ENCODE measurements around the gene C1QTNF1. TPM values are rescaled to one million over a fixed set of nuclear protein-coding genes. Genes with fewer than 3 reads are reported as not detected.
A peak's percentile ranks its signal among the peaks of the same experiment; 100 is the strongest.
"Not testable (repeated sequence)": the region's sequence is repeated elsewhere in the genome, so short reads cannot be mapped to it uniquely, and the experiment has no call there.

Gene C1QTNF1
- total and polyA plus RNA-seq, 9 of the 15 experiments (the other 6 are each of a cell fraction or from before 2014, with no cell fraction given) = 0.09 TPM; not detected in 8

DNA sequence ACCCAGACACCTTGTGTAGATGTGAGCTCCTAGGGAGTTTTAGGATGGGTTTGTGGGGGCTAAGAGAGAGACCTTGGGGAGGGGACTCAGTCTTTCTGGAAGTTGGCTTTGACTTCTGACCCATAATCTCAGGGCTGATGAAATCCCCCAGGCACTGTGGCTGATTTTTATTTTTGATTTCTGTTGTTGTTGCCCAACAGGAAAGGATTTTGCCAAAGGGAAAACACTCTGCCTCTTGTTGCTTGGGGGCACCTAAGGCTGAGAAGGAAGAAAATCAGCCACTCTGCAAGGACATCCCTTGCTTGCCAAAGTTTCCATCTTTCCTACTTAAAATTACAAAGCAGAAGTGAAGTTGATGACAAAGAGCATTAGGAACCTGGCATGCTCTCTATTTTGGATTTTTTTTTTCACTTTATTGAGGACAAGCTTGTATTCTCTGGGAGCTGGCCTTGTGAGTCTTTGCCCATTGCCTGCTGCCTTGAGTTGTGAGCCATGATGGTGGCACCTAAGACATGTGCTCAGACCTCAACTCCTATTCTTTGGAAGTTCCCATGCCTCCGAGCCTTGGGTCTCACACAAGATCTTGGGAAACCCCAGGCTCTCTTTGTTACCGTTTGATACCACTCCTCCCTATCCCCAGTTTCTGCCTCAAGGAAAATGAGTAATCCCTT, 3.2 kb upstream of the C1QTNF1 start:
- no peak overlapping the region for H3K4me2 ChIP-seq (ENCODE audit: insufficient read depth, low read length)
- ATAC-seq = no peak

DNA sequence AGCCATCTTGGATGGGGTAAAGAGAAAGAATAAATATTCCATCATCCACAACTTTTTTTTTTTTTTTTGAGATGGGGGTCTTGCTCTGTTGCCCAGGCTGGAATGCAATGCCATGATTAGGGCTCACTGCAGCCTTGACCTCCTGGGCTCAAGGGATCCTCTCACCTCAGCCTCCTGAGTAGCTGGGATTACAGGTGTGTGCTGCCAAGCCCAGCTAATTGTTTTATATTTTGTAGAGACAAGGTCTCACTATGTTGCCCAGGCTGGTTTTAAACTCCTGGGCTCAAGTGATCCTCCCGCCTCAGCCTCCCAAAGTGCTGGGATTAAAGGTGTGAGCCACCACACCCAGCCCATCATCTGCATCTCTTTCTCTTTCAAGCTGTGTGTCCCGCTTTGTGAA, 2.0 kb upstream of the C1QTNF1 start:
- H3K4me1 ChIP-seq (replicated peaks in 1 of 2; ENCODE audit: control insufficient read depth in 2 of 2, insufficient read depth in 2 of 2, low read length in 2 of 2) = peaks cover under 1 to 15% of the 10 kb centered on the region in 2 experiments; a peak in 4 of 5 replicates
- H3K9ac ChIP-seq (ENCODE audit: insufficient read depth in 1 of 2, low read depth in 2 of 2, low read length in 2 of 2); H2AFZ ChIP-seq (ENCODE audit: low read depth, low read length); ATAC-seq; FAIRE-seq; POLR2A ChIA-PET; H4K20me1 ChIP-seq (replicated peaks; ENCODE audit: control insufficient read depth, insufficient read depth, low read length); H3K27ac ChIP-seq (ENCODE audit: extremely low read depth, low read depth, low read length); H3K4me2 ChIP-seq (ENCODE audit: insufficient read depth, low read length); DNase-seq (ENCODE audit: extremely low read depth in 1 of 4, low spot score in 3 of 4); H3K9me1 ChIP-seq (ENCODE audit: control insufficient read depth, insufficient read depth, low read length); H3K36me3 ChIP-seq (ENCODE audit: control insufficient read depth, insufficient read depth, low read length); intact Hi-C loops (cut with micrococcal nuclease); H3K4me3 ChIP-seq; BruUV-seq (replicated peaks); H3K9me3 ChIP-seq (replicated peaks; ENCODE audit: control insufficient read depth, insufficient read depth, low read depth, low read length); H3K79me2 ChIP-seq (ENCODE audit: control insufficient read depth, insufficient read depth, low read length); in situ Hi-C loops (cut with MboI): not testable (repeated sequence)
- 17% methylated on average over 2 of the region's 2 CpGs for WGBS (ENCODE audit: insufficient coverage, low coverage, missing lambda C conversion rate)
- CTCF ChIA-PET (ENCODE audit: low intra/inter-chr PET ratio) = interaction anchor here (0.6 kb wide), 1 partner anchor 194 kb away, joined by 4 read pairs; no protein-coding TSS in a partner anchor
- H3K27me3 ChIP-seq (ENCODE audit: control insufficient read depth in 2 of 2, insufficient read depth in 2 of 2, low read length in 2 of 2) = peaks cover 41 to 53% of the 10 kb centered on the region in 2 experiments
- TF ChIP-seq ZNF121 (CRISPR knock-in tag; conservative IDR thresholded peaks at IDR 0.05) = peak; percentile 59; the same call in 1 of the 2 replicates

More for the DNA sequence above, 3.2 kb upstream of the C1QTNF1 start:
- FAIRE-seq (no peak), DNase-seq (ENCODE audit: extremely low read depth in 1 of 4, low spot score in 3 of 4) (no peak)
- Histone ChIP-seq H3K36me3 (ENCODE audit: control insufficient read depth, insufficient read depth, low read length) (no peaks in the 10 kb centered on the region), H3K9me1 (ENCODE audit: control insufficient read depth, insufficient read depth, low read length) (no peaks in the 10 kb centered on the region), H4K20me1 (replicated peaks; ENCODE audit: control insufficient read depth, insufficient read depth, low read length) (0 out of 2 replicates have a peak, but pooled peaks cover 4% of the 10 kb centered on the region), H3K27ac (ENCODE audit: extremely low read depth, low read depth, low read length) (no peak overlapping the region), H3K9me3 (replicated peaks; ENCODE audit: control insufficient read depth, insufficient read depth, low read depth, low read length) (no peaks in the 10 kb centered on the region), H3K4me3 (no peak overlapping the region), H3K4me1 (replicated peaks in 1 of 2; ENCODE audit: control insufficient read depth in 2 of 2, insufficient read depth in 2 of 2, low read length in 2 of 2) (peaks cover 0 to 15% of the 10 kb centered on the region in 2 experiments; a peak in 2 of 5 replicates), H3K9ac (ENCODE audit: insufficient read depth in 1 of 2, low read depth in 2 of 2, low read length in 2 of 2) (no peak overlapping the region), H3K79me2 (ENCODE audit: control insufficient read depth, insufficient read depth, low read length) (no peaks in the 10 kb centered on the region), H3K27me3 (ENCODE audit: control insufficient read depth in 2 of 2, insufficient read depth in 2 of 2, low read length in 2 of 2) (peaks cover 35 to 45% of the 10 kb centered on the region in 2 experiments), H2AFZ (ENCODE audit: low read depth, low read length) (no peak overlapping the region)
- intact Hi-C loops (cut with micrococcal nuclease) (no loop called here), in situ Hi-C loops (cut with MboI) (no loop called here)
- ChIA-PET POLR2A (interaction anchor here (0.6 to 1.9 kb wide), 2 partner anchors 8 to 14 kb away, joined by 3 to 7 read pairs; no protein-coding TSS in a partner anchor), CTCF (ENCODE audit: low intra/inter-chr PET ratio) (interaction anchor here (2.2 kb wide), 1 partner anchor 25 kb away, joined by 8 read pairs; no protein-coding TSS in a partner anchor)
- no peak for TF ChIP-seq ZSCAN29 (IDR thresholded peaks at IDR 0.05)
- TF ChIP-seq ARHGAP35 (IDR thresholded peaks at IDR 0.05; ENCODE audit: partially characterized antibody) = no peak
- TF ChIP-seq TEAD4 (IDR thresholded peaks at IDR 0.05; ENCODE audit: low read length) = no peak
- TF ChIP-seq TEAD4 (CRISPR knock-in tag; IDR thresholded peaks at IDR 0.05; ENCODE audit: borderline replicate concordance) = no peak
- no peak for TF ChIP-seq SRSF9 (IDR thresholded peaks at IDR 0.05; ENCODE audit: borderline replicate concordance, low read depth, low read length)
- BruUV-seq (replicated peaks) = no TSS peak
- 0% methylated on average over 2 of the region's 2 CpGs for WGBS (ENCODE audit: insufficient coverage, low coverage, missing lambda C conversion rate)

Measured in K562 (cell line).